HEK293T (cell line): ENCODE results near the gene PPM1L.

ENCODE experiments used
- CTCF ChIA-PET: fragments of 350-600 bp; formaldehyde crosslinking; extraction: SDS; loops from one replicate; lab custom pipeline; 2021; ENCODE audit warnings: antibody characterized with exemption, inconsistent platforms; lab: Yijun Ruan, JAX
- POLR2A ChIA-PET: fragments of 350-600 bp; formaldehyde crosslinking; extraction: SDS; loops from one replicate; lab custom pipeline; 2020; ENCODE audit warnings: antibody characterized with exemption, inconsistent platforms; lab: Yijun Ruan, JAX
- DNase-seq: peaks from one replicate; pipeline ENCODE4 v3.0.0; 2012; ENCODE audit warnings: mixed read lengths; ENCODE audit errors: extremely low spot score
- ARNT ChIP-seq: fragments of 450-650 bp; IDR thresholded peaks from 2 replicates; pipeline ENCODE4 v1.6.1; 2017; ENCODE audit warnings: mild to moderate bottlenecking
- BHLHE40 ChIP-seq: fragments of 450-650 bp; IDR thresholded peaks from 2 replicates; pipeline ENCODE4 v1.6.1; 2016; ENCODE audit warnings: mild to moderate bottlenecking, moderate library complexity, borderline replicate concordance
- CTBP1 ChIP-seq: fragments of 450-650 bp; IDR thresholded peaks from 2 replicates; pipeline ENCODE4 v1.6.1; 2016; ENCODE audit warnings: borderline replicate concordance
- ELF4 ChIP-seq: fragments of 450-650 bp; IDR thresholded peaks from 2 replicates; pipeline ENCODE4 v1.6.1; 2017; ENCODE audit warnings: antibody characterized with exemption
- FOXA1 ChIP-seq: fragments of 450-650 bp; IDR thresholded peaks from 2 replicates; pipeline ENCODE4 v1.6.1; 2016; ENCODE audit warnings: mild to moderate bottlenecking
- FOXK2 ChIP-seq: fragments of 450-650 bp; IDR thresholded peaks from 2 replicates; pipeline ENCODE4 v1.6.1; 2016; ENCODE audit warnings: mild to moderate bottlenecking
- FOXM1 ChIP-seq: fragments of 450-650 bp; IDR thresholded peaks from 2 replicates; pipeline ENCODE4 v1.6.1; 2017; ENCODE audit warnings: mild to moderate bottlenecking, borderline replicate concordance
- HDGF ChIP-seq: fragments of 450-650 bp; IDR thresholded peaks from 2 replicates; pipeline ENCODE4 v1.6.1; 2017; ENCODE audit warnings: antibody characterized with exemption, borderline replicate concordance
- L3MBTL2 ChIP-seq: fragments of 450-650 bp; conservative IDR thresholded peaks from 2 replicates; pipeline ENCODE4 v1.6.1; 2016; ENCODE audit warnings: mild to moderate bottlenecking
- LEF1 ChIP-seq: fragments of 450-650 bp; IDR thresholded peaks from 2 replicates; pipeline ENCODE4 v1.6.1; 2017; ENCODE audit warnings: mild to moderate bottlenecking, borderline replicate concordance
- NFRKB ChIP-seq: fragments of 450-650 bp; IDR thresholded peaks from 2 replicates; pipeline ENCODE4 v1.6.1; 2016; ENCODE audit warnings: mild to moderate bottlenecking, moderate library complexity
- SP1 ChIP-seq: fragments of 450-650 bp; IDR thresholded peaks from 2 replicates; pipeline ENCODE4 v1.6.1; 2017
- SUZ12 ChIP-seq: fragments of 450-650 bp; IDR thresholded peaks from 2 replicates; pipeline ENCODE4 v1.6.1; 2016; ENCODE audit warnings: mild to moderate bottlenecking
- TARDBP ChIP-seq: fragments of 450-650 bp; IDR thresholded peaks from 2 replicates; pipeline ENCODE4 v1.6.1; 2016
- ZNF384 ChIP-seq: fragments of 450-650 bp; IDR thresholded peaks from 2 replicates; pipeline ENCODE4 v1.6.1; 2016
- TF ChIP-seq, protein P1 (sequence below): fragments of 450-650 bp; IDR thresholded peaks from 2 replicates; pipeline ENCODE4 v1.6.1; 2016

The PPM1L gene

GRCh38 chr3:161083131-161083530 is 327.1 kb downstream of the PPM1L start:
- no peak for DNase-seq
- TF ChIP-seq SUZ12 (no peak), NFRKB (no peak), ARNT (no peak), SP1 (no peak)
- ChIA-PET POLR2A (no interaction called here), CTCF (no interaction called here)

DNA sequence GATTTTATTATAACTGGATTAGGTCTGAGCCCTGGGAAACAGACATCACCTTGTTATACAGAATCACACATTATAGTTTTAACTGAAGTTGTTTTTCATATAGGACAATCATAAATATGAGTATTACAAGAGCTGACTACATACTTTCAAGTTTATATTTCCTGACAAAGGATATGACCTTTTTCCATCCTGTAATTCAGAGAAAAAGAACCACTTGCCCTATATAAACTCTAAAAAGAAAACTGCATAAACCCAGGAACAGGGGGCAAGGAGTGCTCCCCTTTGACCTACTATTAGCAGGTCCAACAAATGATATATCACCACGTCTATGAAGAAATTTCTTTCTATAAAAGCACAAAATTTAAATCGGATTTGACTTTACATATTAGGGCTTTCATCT is 328.2 kb downstream of the PPM1L start:
- CTCF ChIA-PET: no interaction called here
- no peak for DNase-seq
- POLR2A ChIA-PET: no interaction called here
- no peak for TF ChIP-seq ARNT

DNA sequence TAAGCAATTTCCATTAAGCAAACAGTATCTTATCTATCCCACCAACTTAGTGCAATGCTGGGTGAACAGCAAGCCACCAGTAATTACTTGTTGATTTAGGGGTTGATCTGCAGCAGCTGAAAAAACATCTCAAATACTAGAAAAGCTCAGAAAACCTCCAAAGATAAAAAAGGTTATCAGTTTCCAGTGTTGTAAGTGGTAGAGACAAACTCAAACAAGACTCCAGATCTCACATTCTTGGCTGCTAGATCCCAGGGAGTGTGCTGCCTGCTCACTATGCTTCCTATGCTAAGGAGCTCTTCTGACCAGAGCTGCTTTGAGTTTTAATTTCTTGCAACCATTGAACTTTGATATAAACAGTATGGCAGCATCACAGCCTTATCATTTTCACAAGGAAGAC is 337.9 kb downstream of the PPM1L start:
- ChIA-PET CTCF (no interaction called here), POLR2A (no interaction called here)
- no peak for DNase-seq
- no peak for TF ChIP-seq ARNT
- TF ChIP-seq, protein P1, sequence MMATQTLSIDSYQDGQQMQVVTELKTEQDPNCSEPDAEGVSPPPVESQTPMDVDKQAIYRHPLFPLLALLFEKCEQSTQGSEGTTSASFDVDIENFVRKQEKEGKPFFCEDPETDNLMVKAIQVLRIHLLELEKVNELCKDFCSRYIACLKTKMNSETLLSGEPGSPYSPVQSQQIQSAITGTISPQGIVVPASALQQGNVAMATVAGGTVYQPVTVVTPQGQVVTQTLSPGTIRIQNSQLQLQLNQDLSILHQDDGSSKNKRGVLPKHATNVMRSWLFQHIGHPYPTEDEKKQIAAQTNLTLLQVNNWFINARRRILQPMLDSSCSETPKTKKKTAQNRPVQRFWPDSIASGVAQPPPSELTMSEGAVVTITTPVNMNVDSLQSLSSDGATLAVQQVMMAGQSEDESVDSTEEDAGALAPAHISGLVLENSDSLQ: no peak
- no peak for TF ChIP-seq FOXK2
- no peak for TF ChIP-seq TARDBP

- ChIA-PET POLR2A (no interaction called here), CTCF (interaction anchor here (1.6 kb wide), 1 partner anchor 10 kb away, joined by 3 read pairs; no protein-coding TSS in a partner anchor)
- no peak for DNase-seq
- TF ChIP-seq ZNF384 (no peak), ARNT (no peak), LEF1 (no peak), FOXA1 (no peak), L3MBTL2 (no peak), ELF4 (no peak), FOXM1 (no peak), SUZ12 (no peak)
- TF ChIP-seq, protein P1: no peak
Observed at GRCh38 chr3:161096771-161097367, 340.8 kb downstream of the PPM1L start.

DNA sequence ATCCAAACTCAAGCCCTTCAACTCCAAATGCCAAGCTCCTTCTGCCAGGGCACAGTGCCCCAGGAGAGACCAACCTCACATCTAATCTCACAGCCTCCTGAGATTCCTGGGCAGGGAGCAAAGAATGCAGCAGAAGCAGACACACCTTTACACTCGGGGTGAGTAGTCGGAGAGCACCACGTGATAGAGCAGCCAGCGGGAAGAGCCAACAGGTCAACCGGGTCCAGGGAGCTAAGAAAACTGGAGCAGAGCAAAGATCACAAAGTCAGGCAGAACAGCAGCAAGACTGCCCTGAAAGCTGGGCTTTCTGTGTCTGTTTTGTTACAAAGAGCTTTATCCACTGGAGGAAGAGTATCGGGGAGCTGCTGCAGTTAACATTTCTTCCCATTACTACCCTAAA is 345.0 kb downstream of the PPM1L start:
- CTCF ChIA-PET: no interaction called here
- no peak for TF ChIP-seq ARNT
- POLR2A ChIA-PET: no interaction called here
- no peak for DNase-seq

DNA sequence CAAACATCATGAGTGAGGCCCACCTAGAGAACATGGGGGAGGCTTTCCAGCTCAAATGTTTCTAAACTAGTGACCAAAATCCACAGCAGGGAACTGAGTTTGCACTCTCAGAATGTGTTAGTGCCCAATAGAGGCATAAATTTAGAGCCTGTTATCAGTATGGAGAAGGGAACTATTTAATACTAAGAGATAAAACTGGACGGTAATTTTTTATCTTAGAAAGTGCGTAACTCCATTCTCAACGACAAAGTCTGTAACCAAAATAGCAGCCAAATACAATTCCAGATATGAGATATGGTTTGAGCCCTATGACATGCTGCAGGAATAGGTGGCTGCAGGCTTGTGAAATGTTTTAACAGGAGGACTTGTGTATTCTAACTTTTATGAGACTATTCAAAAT is 345.6 kb downstream of the PPM1L start:
- ChIA-PET CTCF (no interaction called here), POLR2A (no interaction called here)
- TF ChIP-seq FOXA1: no peak
- TF ChIP-seq ZNF384: no peak
- no peak for TF ChIP-seq L3MBTL2
- no peak for TF ChIP-seq TARDBP
- TF ChIP-seq LEF1: no peak
- TF ChIP-seq HDGF: no peak
- no peak for TF ChIP-seq SUZ12
- no peak for TF ChIP-seq FOXK2
- no peak for TF ChIP-seq ELF4
- no peak for TF ChIP-seq FOXM1
- TF ChIP-seq SP1: no peak
- TF ChIP-seq ARNT: no peak
- no peak for TF ChIP-seq NFRKB
- TF ChIP-seq, protein P1: no peak
- no peak for TF ChIP-seq CTBP1
- no peak for TF ChIP-seq BHLHE40
- DNase-seq: no peak

DNA sequence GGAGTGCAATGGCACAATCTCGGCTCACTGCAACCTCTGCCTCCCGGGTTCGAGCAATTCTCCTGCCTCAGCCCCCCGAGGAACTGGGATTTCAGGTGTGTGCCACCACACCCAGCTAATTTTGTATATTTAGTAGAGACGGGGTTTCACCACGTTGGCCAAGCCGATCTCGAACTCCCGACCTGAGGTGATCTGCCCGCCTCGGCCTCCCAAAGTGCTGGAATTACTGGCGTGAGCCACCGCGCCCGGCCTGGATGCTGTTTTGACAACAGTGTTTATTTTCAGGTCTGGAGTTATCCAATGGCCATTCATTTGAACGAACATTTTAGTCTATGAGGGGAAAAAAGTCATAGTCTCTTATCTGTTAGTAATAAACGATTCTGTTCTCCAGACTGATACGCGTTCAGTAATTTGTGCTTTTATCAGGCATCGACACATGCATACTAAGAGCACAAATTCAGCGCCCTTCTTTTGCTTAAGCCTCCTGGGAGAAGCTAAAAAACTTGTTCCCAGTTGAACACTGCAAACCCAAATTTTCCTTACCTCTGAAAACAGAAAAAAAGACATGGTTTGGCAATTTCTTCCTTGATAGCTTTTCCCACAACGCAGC is 347.9 kb downstream of the PPM1L start:
- CTCF ChIA-PET: no interaction called here
- POLR2A ChIA-PET: no interaction called here
- no peak for DNase-seq
- TF ChIP-seq, protein P1: no peak
- TF ChIP-seq TARDBP (no peak), FOXM1 (no peak), ELF4 (no peak), BHLHE40 (no peak), ARNT (no peak)
